ENCODE results near the gene CENPM.
"Not testable (repeated sequence)": the region's sequence is repeated elsewhere in the genome, so short reads cannot be mapped to it uniquely, and the experiment has no call there.

The CENPM gene

GRCh38 chr22:41966225-41966606 is 19.3 kb upstream of the CENPM start:
- DNase-seq: no peak

GRCh38 chr22:41964112-41964491 is 17.1 kb upstream of the CENPM start:
- DNase-seq: no peak

- DNase-seq: no peak
These were observed 16.6 kb upstream of the CENPM start for GRCh38 chr22:41963453-41964111.

- DNase-seq: no peak
These were observed 11.1 kb upstream of the CENPM start for GRCh38 chr22:41957941-41958556.

GRCh38 chr22:41952713-41953112 is 5.8 kb upstream of the CENPM start:
- DNase-seq: no peak

DNA sequence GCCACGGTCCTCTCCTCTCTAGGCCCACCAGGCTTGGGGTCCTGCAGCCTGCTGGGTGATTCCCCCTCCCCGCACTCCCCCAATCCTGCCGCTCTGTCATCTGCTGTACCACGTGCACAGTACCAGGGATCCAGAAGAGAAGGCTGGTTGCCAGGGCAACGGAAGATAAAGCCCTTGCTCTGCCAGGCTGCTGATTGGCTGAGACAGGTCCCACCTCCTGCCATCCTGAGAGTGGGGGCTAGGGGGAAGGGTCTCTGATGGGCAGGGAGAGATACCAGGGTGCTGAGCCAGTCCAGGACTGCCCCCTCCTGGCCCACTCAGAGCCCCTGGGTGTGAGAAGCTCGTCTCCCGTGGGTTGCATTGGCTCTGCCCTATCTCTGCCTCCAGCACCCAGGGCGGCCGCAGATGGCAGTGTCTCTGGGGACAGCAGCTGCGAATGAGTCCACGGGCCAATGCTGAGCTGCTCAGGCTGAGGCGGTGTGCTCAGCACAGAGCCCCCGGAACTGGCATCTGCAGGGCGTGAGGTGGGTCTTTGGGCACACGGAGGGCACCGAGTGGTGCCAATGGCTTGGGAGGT is 5.0 kb upstream of the CENPM start, which contains the start of gene SMIM45:
Gene SMIM45, plus strand, starts transcription at position 253 of the 577 bp plus-strand sequence.
- DNase-seq: peak in 1 of 2 experiments; percentile 17

DNA sequence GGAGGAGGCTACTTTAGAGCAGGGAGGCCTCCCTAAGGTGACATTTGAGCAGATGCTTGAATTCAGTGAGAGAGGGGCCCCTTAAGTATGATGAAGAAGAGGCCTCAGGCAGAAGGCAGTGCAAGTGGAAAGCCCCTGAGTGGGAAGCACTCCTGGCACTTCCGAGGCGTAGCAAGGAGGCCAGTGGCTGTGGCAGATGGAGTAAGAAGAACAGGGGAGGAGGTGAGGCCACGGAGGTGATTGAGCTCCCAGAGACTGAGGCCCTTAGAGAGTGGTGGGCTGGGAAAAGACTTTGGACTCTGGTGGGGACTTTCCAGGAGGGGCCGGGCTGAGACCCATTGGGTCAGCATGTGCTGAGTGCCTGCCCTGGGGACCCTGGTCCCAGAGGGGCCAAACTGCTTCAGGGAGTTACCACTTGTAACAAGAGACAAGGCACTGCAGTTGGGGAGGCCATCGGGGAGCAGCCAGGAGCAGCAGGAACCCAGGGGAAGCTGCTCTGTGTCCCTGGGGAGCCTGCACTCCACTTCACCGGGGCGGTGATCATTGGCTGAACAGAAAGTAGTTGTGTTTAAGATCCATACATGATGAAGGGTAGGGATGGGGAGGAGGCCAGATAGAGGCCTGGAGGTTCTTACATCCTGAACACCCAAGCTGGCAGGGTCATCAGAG is 2.5 kb upstream of the CENPM start:
- no peak for DNase-seq

GRCh38 chr22:41948928-41949296 is 2.0 kb upstream of the CENPM start:
- DNase-seq: not testable (repeated sequence)

GRCh38 chr22:41948142-41948541 is 1.2 kb upstream of the CENPM start:
- DNase-seq: no peak

DNA sequence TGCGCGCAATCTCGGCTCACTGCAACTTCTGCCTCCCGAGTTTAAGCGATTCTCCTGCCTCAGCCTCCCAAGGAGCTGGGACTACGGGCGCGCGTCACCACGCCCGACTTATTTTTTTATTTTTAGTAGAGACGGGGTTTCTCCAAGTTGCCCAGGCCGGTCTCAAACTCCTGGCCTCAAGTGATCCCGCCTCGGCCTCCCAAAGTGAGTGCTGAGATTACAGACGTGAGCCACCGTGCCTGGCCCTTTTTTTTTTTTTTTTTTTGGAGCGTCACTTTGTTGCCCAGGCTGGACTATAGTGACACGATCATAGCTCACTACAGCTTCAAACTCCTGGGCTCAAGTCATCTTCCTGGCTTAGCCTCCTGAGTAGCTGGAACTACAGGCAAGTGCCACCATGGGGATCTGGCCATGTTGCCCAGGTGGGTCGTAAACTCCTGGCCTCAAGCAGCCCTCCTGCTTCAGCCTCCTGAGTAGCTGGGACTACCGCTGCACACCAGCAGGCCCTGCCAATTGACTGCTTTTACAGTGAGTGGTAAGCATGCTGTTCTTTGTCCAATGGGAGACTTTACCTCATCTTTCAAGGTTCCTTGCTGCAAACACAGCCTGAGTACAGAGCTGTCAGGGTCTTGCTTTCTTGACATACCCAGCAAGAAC is 600 bp upstream of the CENPM start:
- no peak for DNase-seq

- no peak for DNase-seq
These were observed 3.2 kb downstream of the CENPM start for GRCh38 chr22:41943661-41944209.

DNA sequence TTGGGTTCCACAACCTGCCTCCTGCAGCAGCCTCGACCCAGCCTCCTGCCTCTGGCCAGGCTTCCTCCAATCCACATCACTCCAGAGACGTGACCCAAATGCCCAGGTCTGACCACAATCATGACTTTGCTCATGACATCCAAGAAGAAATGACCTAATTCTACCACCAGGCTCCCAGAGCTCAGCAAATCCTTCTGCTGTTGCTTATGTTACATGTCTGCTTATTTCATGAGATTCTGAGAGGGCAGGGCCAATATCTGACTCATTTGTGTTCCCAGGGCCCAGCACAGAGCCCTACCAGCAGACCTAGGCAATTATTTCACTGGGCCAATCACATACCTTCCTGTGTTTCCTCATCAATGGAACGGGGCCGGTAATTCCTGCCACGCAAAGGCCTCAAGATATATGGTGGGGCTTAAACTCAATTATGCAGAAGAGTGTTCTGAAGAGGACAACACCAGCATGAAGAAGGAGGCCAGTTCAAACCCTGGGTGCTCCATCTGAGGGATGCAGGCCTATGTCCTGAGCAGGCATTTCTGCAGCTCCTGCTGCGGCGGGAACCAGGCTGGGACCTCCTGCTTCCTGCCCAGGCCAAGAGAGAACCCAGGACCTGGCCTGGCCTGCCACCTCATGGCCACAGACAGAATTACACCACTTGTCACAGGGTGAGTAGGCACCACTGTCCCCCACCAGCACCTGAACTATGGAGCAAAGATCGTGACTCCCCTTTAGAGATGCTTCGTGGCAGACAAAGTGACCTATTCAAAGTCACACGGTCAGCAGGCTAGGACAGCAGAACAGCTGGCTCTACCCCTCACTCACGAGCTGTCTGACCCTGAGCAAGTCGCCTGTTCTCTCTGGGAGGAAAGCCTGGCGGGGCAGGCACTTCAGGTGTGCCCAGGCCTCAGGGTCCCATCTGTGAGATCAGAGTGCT is 5.9 kb downstream of the CENPM start:
- peak; percentile 59 to 64 for DNase-seq

DNA sequence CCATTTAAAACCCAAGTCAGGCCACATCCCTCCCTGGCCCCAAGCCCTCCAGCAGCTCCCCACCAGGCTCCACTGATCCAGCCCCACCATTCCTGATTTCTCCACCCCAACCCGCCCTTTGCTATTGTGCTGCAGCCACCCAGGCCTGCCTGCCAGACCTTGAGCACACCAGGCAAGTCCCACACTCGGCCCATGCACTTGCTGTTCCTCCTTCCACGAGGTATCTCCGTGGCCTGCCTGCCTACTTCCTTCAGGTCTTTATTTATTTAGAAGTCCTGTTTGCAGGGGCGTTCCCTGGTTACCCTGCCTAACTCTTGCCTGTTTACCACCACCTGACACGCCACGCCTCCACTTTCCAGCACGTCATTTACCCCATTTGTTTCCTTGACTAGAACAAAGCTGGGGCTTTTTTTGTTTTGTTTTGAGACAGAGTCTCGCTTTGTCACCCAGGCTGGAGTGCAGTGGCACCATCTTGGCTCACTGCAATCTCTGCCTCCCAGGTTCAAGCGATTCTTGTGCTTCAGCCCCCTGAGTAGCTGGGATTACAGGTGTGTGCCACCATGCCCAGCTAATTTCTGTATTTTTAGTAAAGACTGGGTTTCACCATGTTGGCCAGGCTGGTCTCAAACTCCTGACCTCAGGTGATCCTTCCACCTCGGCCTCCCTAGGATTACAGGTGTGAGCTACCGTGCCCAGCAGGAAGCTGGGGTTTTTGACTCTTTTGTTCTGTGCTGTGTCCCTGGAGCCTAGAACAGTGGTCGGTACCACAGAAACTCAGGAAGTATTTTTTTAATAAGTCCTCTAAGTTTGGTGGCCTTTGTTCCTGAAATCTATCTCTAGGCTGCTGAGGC is 6.7 kb downstream of the CENPM start:
- DNase-seq: no peak

- DNase-seq: no peak
These were observed 10.1 kb downstream of the CENPM start for GRCh38 chr22:41936894-41937169.

DNA sequence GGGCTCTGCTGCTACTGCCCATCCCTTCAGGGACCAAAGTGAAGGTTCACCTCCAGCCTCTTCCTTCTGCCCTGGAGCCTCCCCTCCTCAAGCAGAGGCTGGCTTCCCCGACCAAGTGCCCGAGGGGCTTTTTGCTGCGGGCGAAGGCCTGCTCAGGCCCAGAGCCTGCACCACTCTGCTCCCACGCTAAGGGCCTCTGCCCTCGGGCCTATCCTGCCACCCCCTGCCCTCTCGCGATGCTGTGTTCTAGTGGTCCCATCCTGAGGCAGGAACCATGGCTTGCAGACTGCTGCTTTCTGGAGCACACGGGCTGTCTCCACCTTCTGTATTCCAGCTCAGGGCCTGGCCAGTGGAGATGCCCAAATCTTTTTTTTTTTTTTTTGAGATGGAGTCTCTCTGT is 11.4 kb downstream of the CENPM start:
- DNase-seq: no peak

GRCh38 chr22:41935015-41935351 is 12.0 kb downstream of the CENPM start:
- DNase-seq: peak; percentile 23 to 59

DNA sequence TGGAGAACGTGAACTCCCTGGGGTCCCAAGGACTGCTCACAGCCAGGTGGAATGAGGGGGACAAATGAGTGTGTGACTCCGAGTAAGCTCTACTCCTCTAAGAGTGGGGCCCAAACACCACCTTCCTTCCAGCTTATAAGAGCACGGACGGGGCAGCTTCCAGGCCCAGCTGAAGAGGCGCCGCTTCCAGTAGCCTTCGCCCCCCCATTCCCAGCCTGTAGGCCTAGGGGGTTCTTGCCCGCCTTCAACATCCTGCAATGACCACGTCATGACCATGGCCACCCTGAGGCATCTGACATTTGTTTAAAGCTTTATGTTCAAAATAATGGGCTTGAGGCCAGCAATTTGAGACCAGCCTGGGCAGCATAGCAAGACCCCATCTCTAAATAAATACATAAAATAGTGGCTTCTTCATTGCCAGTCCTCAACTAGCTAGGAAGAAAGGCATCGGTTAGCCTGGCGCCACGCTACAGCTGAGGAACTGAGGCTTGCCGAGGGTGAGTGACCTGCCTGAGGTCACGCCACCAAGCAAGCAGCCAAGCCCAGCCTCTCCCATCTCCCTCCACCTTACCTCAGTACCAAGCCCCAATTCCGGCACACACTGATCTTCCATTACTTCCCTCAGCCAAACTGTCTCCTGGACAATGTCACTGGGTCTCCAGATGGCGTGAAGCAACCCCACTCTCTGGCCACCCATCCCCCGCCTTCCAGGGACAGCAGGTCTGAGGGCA is 12.5 kb downstream of the CENPM start:
- no peak for DNase-seq

GRCh38 chr22:41933411-41934177 is 13.4 kb downstream of the CENPM start:
- no peak for DNase-seq

GRCh38 chr22:41932353-41932752 is 14.6 kb downstream of the CENPM start:
- DNase-seq: no peak

All from NCI-H446 (cell line).